WTC11 (cell line): ENCODE results near the gene CBFA2T2. TPM values are rescaled to one million over a fixed set of nuclear protein-coding genes. Genes with fewer than 3 reads are reported as not detected.
A peak's percentile ranks its signal among the peaks of the same experiment; 100 is the strongest.

Source experiments
- ATAC-seq: fragments of 200-7000 bp; cut with Tn5 transposase; 2 replicates; pipeline ENCODE4 v1.10.0; 2021; ENCODE audit warnings: mild to moderate bottlenecking, moderate library complexity
- CTCF ChIA-PET: fragments of 300-600 bp; sonication (Branson Sonifier 250); formaldehyde crosslinking; loops from one replicate; lab custom pipeline; 2021; ENCODE audit warnings: antibody characterized with exemption; lab: Charles Lee
- POLR2A ChIA-PET: fragments of 350-600 bp; sonication (Branson Sonifier 250); formaldehyde crosslinking; loops from one replicate; lab custom pipeline; 2021; ENCODE audit warnings: antibody characterized with exemption; lab: Charles Lee
- DNase-seq: peaks from one replicate; pipeline ENCODE4 v3.0.0; 2021; ENCODE audit warnings: low spot score
- H3K27ac Mint-ChIP-seq: 2 replicates; pipeline ENCODE4 v1.8.0; 2021; ENCODE audit warnings: mixed read lengths
- H3K27me3 Mint-ChIP-seq: 2 replicates; pipeline ENCODE4 v1.8.0; 2021; ENCODE audit warnings: low read depth, mild to moderate bottlenecking, moderate library complexity, mixed read lengths
- H3K36me3 Mint-ChIP-seq: 2 replicates; pipeline ENCODE4 v1.8.0; 2021; ENCODE audit warnings: mixed read lengths
- H3K4me1 Mint-ChIP-seq: 2 replicates; pipeline ENCODE4 v1.8.0; 2022; ENCODE audit warnings: mixed read lengths
- H3K4me3 Mint-ChIP-seq: 2 replicates; pipeline ENCODE4 v1.8.0; 2021; ENCODE audit warnings: mild to moderate bottlenecking, moderate library complexity, mixed read lengths
- H3K9me3 Mint-ChIP-seq: 2 replicates; pipeline ENCODE4 v1.8.0; 2021; ENCODE audit warnings: mixed read lengths
- ATF1 ChIP-seq: sonication (generic); formaldehyde crosslinking; IDR thresholded peaks from 2 replicates; pipeline ENCODE4 v1.8.1; 2023; ENCODE audit warnings: mild to moderate bottlenecking, moderate library complexity, missing genetic modification reagents
- ETV6 ChIP-seq: sonication (generic); formaldehyde crosslinking; IDR thresholded peaks from 2 replicates; pipeline ENCODE4 v1.8.1; 2022; ENCODE audit warnings: mild to moderate bottlenecking, missing genetic modification reagents
- IRF2 ChIP-seq: sonication (generic); formaldehyde crosslinking; IDR thresholded peaks from 2 replicates; pipeline ENCODE4 v1.8.0; 2022; ENCODE audit warnings: low read depth, missing genetic modification reagents, borderline replicate concordance
- KAT7 ChIP-seq: sonication (generic); formaldehyde crosslinking; IDR thresholded peaks from 2 replicates; pipeline ENCODE4 v1.8.1; 2023; ENCODE audit warnings: missing genetic modification reagents, mild to moderate bottlenecking, borderline replicate concordance
- MYBL2 ChIP-seq: sonication (generic); formaldehyde crosslinking; IDR thresholded peaks from 2 replicates; pipeline ENCODE4 v1.8.1; 2023; ENCODE audit warnings: mild to moderate bottlenecking, moderate library complexity, missing genetic modification reagents
- NFYB ChIP-seq: sonication (generic); formaldehyde crosslinking; conservative IDR thresholded peaks from 2 replicates; pipeline ENCODE4 v1.8.0; 2022; ENCODE audit warnings: low read depth, missing genetic modification reagents
- TEAD1 ChIP-seq: sonication (generic); formaldehyde crosslinking; IDR thresholded peaks from 2 replicates; pipeline ENCODE4 v1.8.0; 2022; ENCODE audit warnings: mild to moderate bottlenecking, missing genetic modification reagents
- TP53 ChIP-seq: sonication (generic); formaldehyde crosslinking; IDR thresholded peaks from 2 replicates; pipeline ENCODE4 v1.8.1; 2023; ENCODE audit warnings: mild to moderate bottlenecking, missing genetic modification reagents
- ZNF396 ChIP-seq: fragments of 250-450 bp; sonication (Bioruptor Pico); IDR thresholded peaks from 2 replicates; pipeline ENCODE4 v1.8.0; 2021; ENCODE audit warnings: mild to moderate bottlenecking, moderate library complexity, borderline replicate concordance
- ZNF423 ChIP-seq: fragments of 250-450 bp; sonication (Bioruptor Pico); IDR thresholded peaks from 2 replicates; pipeline ENCODE4 v2.1.2; 2022; ENCODE audit warnings: mild to moderate bottlenecking, moderate library complexity
- total RNA-seq: library from RNA; stranded (reverse); gene quantifications from 3 replicates; pipeline ENCODE4 v1.2.3, GENCODE V29; 2021
- TF ChIP-seq, protein P1 (sequence below): fragments of 250-450 bp; sonication (Bioruptor Pico); IDR thresholded peaks from 2 replicates; pipeline ENCODE4 v1.8.0; 2021; ENCODE audit warnings: mild to moderate bottlenecking
- TF ChIP-seq, protein P2 (sequence below): sonication (generic); formaldehyde crosslinking; IDR thresholded peaks from 2 replicates; pipeline ENCODE4 v1.8.0; 2022; ENCODE audit warnings: mild to moderate bottlenecking, missing genetic modification reagents
- TF ChIP-seq, protein P3 (sequence below): sonication (generic); formaldehyde crosslinking; IDR thresholded peaks from 2 replicates; pipeline ENCODE4 v1.8.0; 2022; ENCODE audit warnings: mild to moderate bottlenecking, missing genetic modification reagents
- TF ChIP-seq, protein P4 (sequence below): fragments of 250-450 bp; sonication (Bioruptor Pico); IDR thresholded peaks from 2 replicates; pipeline ENCODE4 v2.1.2; 2022; ENCODE audit warnings: mild to moderate bottlenecking, moderate library complexity
- TF ChIP-seq, protein P5 (sequence below): sonication (generic); formaldehyde crosslinking; IDR thresholded peaks from 2 replicates; pipeline ENCODE4 v1.8.1; 2022; ENCODE audit warnings: mild to moderate bottlenecking, missing genetic modification reagents, moderate library complexity, borderline replicate concordance
- TF ChIP-seq, protein P6 (sequence below): sonication (generic); formaldehyde crosslinking; IDR thresholded peaks from 2 replicates; pipeline ENCODE4 v1.8.1; 2022; ENCODE audit warnings: low read depth, mild to moderate bottlenecking, moderate library complexity, missing genetic modification reagents, borderline replicate concordance
- TF ChIP-seq, protein P7 (sequence below): sonication (generic); formaldehyde crosslinking; IDR thresholded peaks from 2 replicates; pipeline ENCODE4 v1.8.1; 2023; ENCODE audit warnings: mild to moderate bottlenecking, missing genetic modification reagents, moderate library complexity
- TF ChIP-seq, protein P8 (sequence below): fragments of 200-600 bp; IDR thresholded peaks from 2 replicates; pipeline ENCODE4 v1.8.0; 2022; ENCODE audit warnings: antibody characterized with exemption

CBFA2T2 gene
- total RNA-seq, 1 experiment from 2014 or later = 22.1 TPM

DNA sequence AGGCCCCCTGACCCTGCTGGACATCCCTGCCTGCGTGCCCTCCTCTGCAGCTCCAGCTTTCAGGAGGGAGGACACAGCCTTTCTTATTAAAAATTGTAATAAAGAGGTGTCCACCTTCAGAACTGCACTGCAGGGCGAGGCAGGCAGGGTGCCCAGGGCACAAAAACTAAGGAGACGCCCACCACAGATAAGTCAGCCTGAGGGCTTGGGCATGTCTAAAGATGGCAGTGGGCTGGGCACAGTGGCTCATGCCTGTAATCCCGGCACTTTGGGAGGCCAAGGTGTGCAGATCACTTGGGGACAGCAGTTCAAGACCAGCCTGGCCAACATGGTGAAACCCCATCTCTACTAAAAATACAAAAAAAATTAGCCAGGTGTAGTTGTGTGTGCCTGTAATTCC lies 165.3 kb downstream of the CBFA2T2 start:
- H3K27me3 Mint-ChIP-seq = no peaks in the 10 kb centered on the region
- no peak for DNase-seq
- 0 out of 2 replicates have a peak overlapping the region, but pooled peaks have one; percentile 20 for H3K27ac Mint-ChIP-seq
- ATAC-seq = no peak
- CTCF ChIA-PET = interaction anchor here (0.9 to 6.9 kb wide), 2 partner anchors 11 to 198 kb away, joined by 4 to 134 read pairs; partner anchors contain the start of genes ACTL10 and C20orf144
- POLR2A ChIA-PET = interaction anchor here (4.6 kb wide), 1 partner anchor 12 kb away, joined by 24 read pairs; the partner anchor contains the start of gene ACTL10
- TF ChIP-seq, protein P1, sequence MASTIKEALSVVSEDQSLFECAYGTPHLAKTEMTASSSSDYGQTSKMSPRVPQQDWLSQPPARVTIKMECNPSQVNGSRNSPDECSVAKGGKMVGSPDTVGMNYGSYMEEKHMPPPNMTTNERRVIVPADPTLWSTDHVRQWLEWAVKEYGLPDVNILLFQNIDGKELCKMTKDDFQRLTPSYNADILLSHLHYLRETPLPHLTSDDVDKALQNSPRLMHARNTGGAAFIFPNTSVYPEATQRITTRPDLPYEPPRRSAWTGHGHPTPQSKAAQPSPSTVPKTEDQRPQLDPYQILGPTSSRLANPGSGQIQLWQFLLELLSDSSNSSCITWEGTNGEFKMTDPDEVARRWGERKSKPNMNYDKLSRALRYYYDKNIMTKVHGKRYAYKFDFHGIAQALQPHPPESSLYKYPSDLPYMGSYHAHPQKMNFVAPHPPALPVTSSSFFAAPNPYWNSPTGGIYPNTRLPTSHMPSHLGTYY = no peak
- TF ChIP-seq, protein P2, sequence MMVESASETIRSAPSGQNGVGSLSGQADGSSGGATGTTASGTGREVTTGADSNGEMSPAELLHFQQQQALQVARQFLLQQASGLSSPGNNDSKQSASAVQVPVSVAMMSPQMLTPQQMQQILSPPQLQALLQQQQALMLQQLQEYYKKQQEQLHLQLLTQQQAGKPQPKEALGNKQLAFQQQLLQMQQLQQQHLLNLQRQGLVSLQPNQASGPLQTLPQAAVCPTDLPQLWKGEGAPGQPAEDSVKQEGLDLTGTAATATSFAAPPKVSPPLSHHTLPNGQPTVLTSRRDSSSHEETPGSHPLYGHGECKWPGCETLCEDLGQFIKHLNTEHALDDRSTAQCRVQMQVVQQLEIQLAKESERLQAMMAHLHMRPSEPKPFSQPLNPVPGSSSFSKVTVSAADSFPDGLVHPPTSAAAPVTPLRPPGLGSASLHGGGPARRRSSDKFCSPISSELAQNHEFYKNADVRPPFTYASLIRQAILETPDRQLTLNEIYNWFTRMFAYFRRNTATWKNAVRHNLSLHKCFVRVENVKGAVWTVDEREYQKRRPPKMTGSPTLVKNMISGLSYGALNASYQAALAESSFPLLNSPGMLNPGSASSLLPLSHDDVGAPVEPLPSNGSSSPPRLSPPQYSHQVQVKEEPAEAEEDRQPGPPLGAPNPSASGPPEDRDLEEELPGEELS (CRISPR knock-in tag) = no peak
- TF ChIP-seq, protein P3, sequence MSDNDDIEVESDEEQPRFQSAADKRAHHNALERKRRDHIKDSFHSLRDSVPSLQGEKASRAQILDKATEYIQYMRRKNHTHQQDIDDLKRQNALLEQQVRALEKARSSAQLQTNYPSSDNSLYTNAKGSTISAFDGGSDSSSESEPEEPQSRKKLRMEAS (CRISPR knock-in tag) = no peak
- TF ChIP-seq, protein P4, sequence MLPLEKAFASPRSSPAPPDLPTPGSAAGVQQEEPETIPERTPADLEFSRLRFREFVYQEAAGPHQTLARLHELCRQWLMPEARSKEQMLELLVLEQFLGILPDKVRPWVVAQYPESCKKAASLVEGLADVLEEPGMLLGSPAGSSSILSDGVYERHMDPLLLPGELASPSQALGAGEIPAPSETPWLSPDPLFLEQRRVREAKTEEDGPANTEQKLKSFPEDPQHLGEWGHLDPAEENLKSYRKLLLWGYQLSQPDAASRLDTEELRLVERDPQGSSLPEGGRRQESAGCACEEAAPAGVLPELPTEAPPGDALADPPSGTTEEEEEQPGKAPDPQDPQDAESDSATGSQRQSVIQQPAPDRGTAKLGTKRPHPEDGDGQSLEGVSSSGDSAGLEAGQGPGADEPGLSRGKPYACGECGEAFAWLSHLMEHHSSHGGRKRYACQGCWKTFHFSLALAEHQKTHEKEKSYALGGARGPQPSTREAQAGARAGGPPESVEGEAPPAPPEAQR (CRISPR knock-in tag) = no peak
- TF ChIP-seq, protein P5, sequence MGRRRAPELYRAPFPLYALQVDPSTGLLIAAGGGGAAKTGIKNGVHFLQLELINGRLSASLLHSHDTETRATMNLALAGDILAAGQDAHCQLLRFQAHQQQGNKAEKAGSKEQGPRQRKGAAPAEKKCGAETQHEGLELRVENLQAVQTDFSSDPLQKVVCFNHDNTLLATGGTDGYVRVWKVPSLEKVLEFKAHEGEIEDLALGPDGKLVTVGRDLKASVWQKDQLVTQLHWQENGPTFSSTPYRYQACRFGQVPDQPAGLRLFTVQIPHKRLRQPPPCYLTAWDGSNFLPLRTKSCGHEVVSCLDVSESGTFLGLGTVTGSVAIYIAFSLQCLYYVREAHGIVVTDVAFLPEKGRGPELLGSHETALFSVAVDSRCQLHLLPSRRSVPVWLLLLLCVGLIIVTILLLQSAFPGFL (CRISPR knock-in tag) = no peak
- no peak for TF ChIP-seq TEAD1 (CRISPR knock-in tag)
- TF ChIP-seq TP53 (CRISPR knock-in tag) = no peak
- TF ChIP-seq ETV6 (CRISPR knock-in tag) = no peak
- no peak for TF ChIP-seq NFYB (CRISPR knock-in tag)
- no peak for TF ChIP-seq KAT7 (CRISPR knock-in tag)
- no peak for TF ChIP-seq ATF1 (CRISPR knock-in tag)
- TF ChIP-seq, protein P6, sequence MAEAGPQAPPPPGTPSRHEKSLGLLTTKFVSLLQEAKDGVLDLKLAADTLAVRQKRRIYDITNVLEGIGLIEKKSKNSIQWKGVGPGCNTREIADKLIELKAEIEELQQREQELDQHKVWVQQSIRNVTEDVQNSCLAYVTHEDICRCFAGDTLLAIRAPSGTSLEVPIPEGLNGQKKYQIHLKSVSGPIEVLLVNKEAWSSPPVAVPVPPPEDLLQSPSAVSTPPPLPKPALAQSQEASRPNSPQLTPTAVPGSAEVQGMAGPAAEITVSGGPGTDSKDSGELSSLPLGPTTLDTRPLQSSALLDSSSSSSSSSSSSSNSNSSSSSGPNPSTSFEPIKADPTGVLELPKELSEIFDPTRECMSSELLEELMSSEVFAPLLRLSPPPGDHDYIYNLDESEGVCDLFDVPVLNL (CRISPR knock-in tag) = no peak
- TF ChIP-seq, protein P7, sequence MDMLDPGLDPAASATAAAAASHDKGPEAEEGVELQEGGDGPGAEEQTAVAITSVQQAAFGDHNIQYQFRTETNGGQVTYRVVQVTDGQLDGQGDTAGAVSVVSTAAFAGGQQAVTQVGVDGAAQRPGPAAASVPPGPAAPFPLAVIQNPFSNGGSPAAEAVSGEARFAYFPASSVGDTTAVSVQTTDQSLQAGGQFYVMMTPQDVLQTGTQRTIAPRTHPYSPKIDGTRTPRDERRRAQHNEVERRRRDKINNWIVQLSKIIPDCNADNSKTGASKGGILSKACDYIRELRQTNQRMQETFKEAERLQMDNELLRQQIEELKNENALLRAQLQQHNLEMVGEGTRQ (CRISPR knock-in tag) = no peak
- no peak for TF ChIP-seq IRF2 (CRISPR knock-in tag)
- TF ChIP-seq ZNF423 (CRISPR knock-in tag) = no peak
- TF ChIP-seq, protein P8, sequence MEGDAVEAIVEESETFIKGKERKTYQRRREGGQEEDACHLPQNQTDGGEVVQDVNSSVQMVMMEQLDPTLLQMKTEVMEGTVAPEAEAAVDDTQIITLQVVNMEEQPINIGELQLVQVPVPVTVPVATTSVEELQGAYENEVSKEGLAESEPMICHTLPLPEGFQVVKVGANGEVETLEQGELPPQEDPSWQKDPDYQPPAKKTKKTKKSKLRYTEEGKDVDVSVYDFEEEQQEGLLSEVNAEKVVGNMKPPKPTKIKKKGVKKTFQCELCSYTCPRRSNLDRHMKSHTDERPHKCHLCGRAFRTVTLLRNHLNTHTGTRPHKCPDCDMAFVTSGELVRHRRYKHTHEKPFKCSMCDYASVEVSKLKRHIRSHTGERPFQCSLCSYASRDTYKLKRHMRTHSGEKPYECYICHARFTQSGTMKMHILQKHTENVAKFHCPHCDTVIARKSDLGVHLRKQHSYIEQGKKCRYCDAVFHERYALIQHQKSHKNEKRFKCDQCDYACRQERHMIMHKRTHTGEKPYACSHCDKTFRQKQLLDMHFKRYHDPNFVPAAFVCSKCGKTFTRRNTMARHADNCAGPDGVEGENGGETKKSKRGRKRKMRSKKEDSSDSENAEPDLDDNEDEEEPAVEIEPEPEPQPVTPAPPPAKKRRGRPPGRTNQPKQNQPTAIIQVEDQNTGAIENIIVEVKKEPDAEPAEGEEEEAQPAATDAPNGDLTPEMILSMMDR = no peak
- no peak for TF ChIP-seq MYBL2 (CRISPR knock-in tag)
- TF ChIP-seq ZNF396 (CRISPR knock-in tag) = no peak
- peaks cover 6% of the 10 kb centered on the region for H3K36me3 Mint-ChIP-seq
- H3K4me1 Mint-ChIP-seq = peaks cover 26% of the 10 kb centered on the region
- H3K9me3 Mint-ChIP-seq = no peaks in the 10 kb centered on the region
- no peak overlapping the region for H3K4me3 Mint-ChIP-seq
